K562 (cell line): ENCODE measurements around the gene COMP.

Source experiments
- E2F6 ChIP-seq, 2 experiments: IDR thresholded peaks; 2 replicates each; pipeline ENCODE4 v1.6.1; 2011; ENCODE audit warnings: borderline replicate concordance in 1 of 2, control low read depth in 1 of 2, low read depth in 1 of 2, low read length in 1 of 2, mild to moderate bottlenecking in 1 of 2, mixed read lengths in 1 of 2, moderate library complexity in 1 of 2; ENCODE audit not compliant: insufficient read depth in 1 of 2, insufficient read length in 1 of 2, poor library complexity in 1 of 2, severe bottlenecking in 1 of 2; ENCODE audit errors: extremely low read depth in 1 of 2
- RCOR1 ChIP-seq, 2 experiments: IDR thresholded peaks; 2 replicates each; pipeline ENCODE4 v1.6.1; 2012; ENCODE audit warnings: low read depth in 2 of 2, low read length in 2 of 2, borderline replicate concordance in 1 of 2, improper control_type of control experiment in 1 of 2
- ZNF274 ChIP-seq: IDR thresholded peaks from 2 replicates; pipeline ENCODE4 v1.6.1; 2011; ENCODE audit warnings: low read depth, mild to moderate bottlenecking, low read length, moderate library complexity, borderline replicate concordance
- ZZZ3 ChIP-seq: fragments of 450-650 bp; IDR thresholded peaks from 2 replicates; pipeline ENCODE4 v1.6.1; 2016; ENCODE audit warnings: antibody characterized with exemption, mild to moderate bottlenecking, moderate library complexity

DNA sequence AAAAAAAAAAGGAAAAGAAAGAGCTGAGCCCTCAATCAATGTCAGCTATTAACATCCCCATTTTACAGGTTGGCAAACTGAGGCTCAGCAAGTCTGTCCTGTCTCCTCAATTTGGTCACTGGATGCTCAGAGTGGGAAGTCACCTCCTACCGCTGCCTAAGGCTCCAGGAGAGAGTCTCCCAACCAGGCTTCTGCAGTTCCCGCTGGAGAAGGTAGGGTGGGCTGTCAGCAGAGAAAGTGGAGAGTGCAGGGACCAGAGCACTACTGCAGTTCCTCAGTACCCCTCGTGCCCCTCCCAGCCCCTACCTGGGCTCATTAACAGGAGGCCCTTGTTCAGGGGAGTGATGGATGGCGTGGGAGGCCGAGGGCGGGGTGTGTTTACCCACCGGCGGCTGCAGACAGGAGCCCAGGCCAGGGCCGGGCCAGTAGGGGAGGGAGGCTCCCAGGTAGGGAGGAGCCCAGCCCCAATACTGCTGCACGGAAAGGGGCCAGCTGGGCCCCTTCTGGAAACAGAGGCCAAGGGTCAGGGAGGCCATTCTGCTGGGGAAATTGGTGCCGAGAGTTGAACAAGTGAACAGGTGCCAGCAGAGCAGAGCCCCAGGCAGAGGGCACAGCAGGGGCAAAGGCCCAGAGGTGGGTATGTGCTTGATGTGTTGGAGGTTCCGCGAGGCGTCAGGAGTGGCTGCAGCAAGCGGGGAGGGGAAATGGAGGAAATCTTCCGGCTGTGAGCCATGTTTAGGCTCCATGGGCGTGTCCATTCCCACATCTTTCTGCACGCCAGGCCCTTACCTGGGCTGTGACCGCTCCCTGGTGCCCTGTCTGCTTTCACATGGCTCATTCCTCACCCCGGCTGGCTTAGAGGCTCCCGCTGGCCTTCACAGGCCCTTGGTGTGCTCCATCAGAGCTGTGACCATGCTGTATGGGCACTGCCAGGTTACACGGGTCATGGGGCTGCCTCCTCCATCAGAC is 7.6 kb upstream of the COMP start:
- TF ChIP-seq E2F6 (IDR thresholded peaks at IDR 0.05; ENCODE audit: borderline replicate concordance in 1 of 2, extremely low read depth in 1 of 2, insufficient read depth in 1 of 2, insufficient read length in 1 of 2, low read depth in 1 of 2, low read length in 1 of 2, poor library complexity in 1 of 2, severe bottlenecking in 1 of 2) (no peak), ZZZ3 (no peak), RCOR1 (IDR thresholded peaks at IDR 0.05; ENCODE audit: borderline replicate concordance in 1 of 2, low read depth in 2 of 2, low read length in 2 of 2) (no peak), ZNF274 (no peak)
